Thymus (tissue), 14 donors: ENCODE results near the gene NEXN. TPM values are rescaled to one million over a fixed set of nuclear protein-coding genes. Genes with fewer than 3 reads are reported as not detected.

Experiments
- DNase-seq, 9 donors: peaks; one replicate each; pipeline ENCODE4 v3.0.0-alpha.2; 2013; ENCODE audit warnings: low spot score in 9 of 9, low read depth in 6 of 9, missing footprints in 1 of 9
- H3K27ac ChIP-seq, 2 donors: one replicate each; pipeline ENCODE4 v1.5.1; 2013; ENCODE audit warnings: control low read depth in 1 of 2, low read depth in 1 of 2, low read length in 1 of 2, mild to moderate bottlenecking in 1 of 2, moderate library complexity in 1 of 2
- H3K27me3 ChIP-seq, 2 donors: one replicate each; pipeline ENCODE4 v1.5.1; 2013; ENCODE audit warnings: low read length in 1 of 2; ENCODE audit not compliant: control insufficient read depth in 2 of 2, insufficient read depth in 1 of 2
- H3K36me3 ChIP-seq, 2 donors: one replicate each; pipeline ENCODE4 v1.5.1; 2013; ENCODE audit warnings: low read length in 1 of 2, mild to moderate bottlenecking in 1 of 2, moderate library complexity in 1 of 2; ENCODE audit not compliant: control insufficient read depth in 2 of 2, insufficient read depth in 2 of 2
- H3K4me1 ChIP-seq, 2 donors: one replicate each; pipeline ENCODE4 v1.5.1; 2013; ENCODE audit warnings: low read length in 2 of 2; ENCODE audit not compliant: control insufficient read depth in 2 of 2, insufficient read depth in 2 of 2
- H3K4me3 ChIP-seq, 2 donors: one replicate each; pipeline ENCODE4 v1.5.1; 2013; ENCODE audit warnings: low read length in 2 of 2, control low read depth in 1 of 2, mild to moderate bottlenecking in 1 of 2
- H3K9me3 ChIP-seq, 2 donors: one replicate each; pipeline ENCODE4 v1.5.1; 2013; ENCODE audit warnings: low read length in 1 of 2, mild to moderate bottlenecking in 1 of 2; ENCODE audit not compliant: control insufficient read depth in 2 of 2, insufficient read depth in 1 of 2
- WGBS: extraction: QIAGEN DNeasy Blood & Tissue Kit; methylation state at CpG from one replicate; pipeline ENCODE4 v1.1.7; 2013; 5-methylcytosine and 5-hydroxymethylcytosine counted together
- long read RNA-seq, 10 donors: transcript quantifications; one replicate each; lab custom pipeline, GENCODE V29; 2026
- polyA plus RNA-seq: library from polyadenylated mRNA; stranded (reverse); fragments of 200-250 nt; gene quantifications from one replicate; pipeline ENCODE4 v1.2.3, GENCODE V29; 2013
- total RNA-seq: library from RNA; stranded (reverse); fragments of 120-200 nt; gene quantifications from one replicate; pipeline ENCODE4 v1.2.4, GENCODE V29; 2013
- donor health status: healthy.

Gene NEXN
- total RNA-seq (0.52 TPM), polyA plus RNA-seq (11.6 TPM)
- long read RNA-seq, donor 1: 0 reads
- long read RNA-seq, donor 2, partial matches to known transcripts: 68 of 69 reads
- long read RNA-seq, donor 2, other reads (novel, unspliced or antisense): 0 of 69 reads
- long read RNA-seq, donor 3, partial matches to known transcripts: 120 of 169 reads
- long read RNA-seq, donor 3, other reads (novel, unspliced or antisense): 48 of 169 reads
- long read RNA-seq, donor 4, partial matches to known transcripts: 5 of 6 reads
- long read RNA-seq, donor 4, other reads (novel, unspliced or antisense): 0 of 6 reads
- long read RNA-seq, donor 5, partial matches to known transcripts: 508 of 563 reads
- long read RNA-seq, donor 5, other reads (novel, unspliced or antisense): 52 of 563 reads
- long read RNA-seq, donor 6: 0 reads
- long read RNA-seq, donor 7, partial matches to known transcripts: 0 of 2 reads
- long read RNA-seq, donor 7, other reads (novel, unspliced or antisense): 0 of 2 reads
- long read RNA-seq, donor 8: 0 reads
- long read RNA-seq, donor 9, partial matches to known transcripts: 85 of 85 reads
- long read RNA-seq, donor 9, other reads (novel, unspliced or antisense): 0 of 85 reads
- long read RNA-seq, donor 10, partial matches to known transcripts: 0 of 1 reads
- long read RNA-seq, donor 10, other reads (novel, unspliced or antisense): 0 of 1 reads

- Histone ChIP-seq H3K4me1 (peaks cover 4 to 6% of the 10 kb centered on the region in 2 donors), H3K27me3 (peaks cover 12 to 20% of the 10 kb centered on the region in 2 donors), H3K36me3 (no peaks in the 10 kb centered on the region), H3K9me3 (no peaks in the 10 kb centered on the region), H3K27ac (no peak within 1 kb of the TSS), H3K4me3 (peak within 1 kb of the TSS; percentile 43 to 45)
- DNase-seq: peak in 3 of 9 donors; percentile 4 to 31 (median 4)
- WGBS: 9% methylated on average over 36 of the region's 36 CpGs
Measured at GRCh38 chr1:77888081-77888780, at the start of gene NEXN. Gene NEXN (plus strand): TSS chr1:77888624. CDS start chr1:77916107, 27,483 bp downstream.

GRCh38 chr1:77841574-77841973 is 46.9 kb upstream of the NEXN start:
- Histone ChIP-seq H3K27ac (no peak overlapping the region), H3K4me3 (no peak overlapping the region), H3K27me3 (no peaks in the 10 kb centered on the region), H3K4me1 (no peaks in the 10 kb centered on the region), H3K9me3 (no peaks in the 10 kb centered on the region), H3K36me3 (peaks cover 0 to 2% of the 10 kb centered on the region in 2 donors)
- WGBS: 96% methylated on average over 1 of the region's 1 CpG
- no peak for DNase-seq

GRCh38 chr1:77845951-77846350 is 42.5 kb upstream of the NEXN start:
- Histone ChIP-seq H3K4me3 (no peak overlapping the region), H3K27me3 (no peaks in the 10 kb centered on the region), H3K36me3 (peaks cover 2 to 3% of the 10 kb centered on the region in 2 donors), H3K27ac (no peak overlapping the region), H3K4me1 (peaks cover 0 to 2% of the 10 kb centered on the region in 2 donors), H3K9me3 (no peaks in the 10 kb centered on the region)
- 97% methylated on average over 1 of the region's 1 CpG for WGBS
- no peak for DNase-seq

GRCh38 chr1:77846966-77847365 is 41.5 kb upstream of the NEXN start:
- no peak for DNase-seq
- peaks cover 0 to 2% of the 10 kb centered on the region in 2 donors for H3K4me1 ChIP-seq
- no peaks in the 10 kb centered on the region for H3K9me3 ChIP-seq
- H3K36me3 ChIP-seq: peaks cover 2 to 3% of the 10 kb centered on the region in 2 donors
- H3K27ac ChIP-seq: no peak overlapping the region
- H3K27me3 ChIP-seq: no peaks in the 10 kb centered on the region
- WGBS: 95% methylated on average over 3 of the region's 3 CpGs
- no peak overlapping the region for H3K4me3 ChIP-seq

- H3K4me3 ChIP-seq: no peak overlapping the region
- 53% methylated on average over 9 of the region's 9 CpGs for WGBS
- no peaks in the 10 kb centered on the region for H3K9me3 ChIP-seq
- no peak overlapping the region for H3K27ac ChIP-seq
- no peaks in the 10 kb centered on the region for H3K27me3 ChIP-seq
- peak in 3 of 9 donors; percentile 0 to 38 (median 9) for DNase-seq
- H3K36me3 ChIP-seq: peaks cover 2 to 3% of the 10 kb centered on the region in 2 donors
- peaks cover 0 to 2% of the 10 kb centered on the region in 2 donors for H3K4me1 ChIP-seq
Measured at GRCh38 chr1:77847621-77848080, 40.8 kb upstream of the NEXN start.

GRCh38 chr1:77850082-77850481 is 38.3 kb upstream of the NEXN start:
- no peaks in the 10 kb centered on the region for H3K27me3 ChIP-seq
- H3K36me3 ChIP-seq: peaks cover 0 to 3% of the 10 kb centered on the region in 2 donors
- whole genome bisulfite sequencing: 97% methylated on average over 1 of the region's 1 CpG
- H3K4me3 ChIP-seq: no peak overlapping the region
- peaks cover 0 to 2% of the 10 kb centered on the region in 2 donors for H3K4me1 ChIP-seq
- no peaks in the 10 kb centered on the region for H3K9me3 ChIP-seq
- no peak overlapping the region for H3K27ac ChIP-seq
- no peak for DNase-seq

- Histone ChIP-seq H3K4me3 (no peak overlapping the region), H3K27ac (no peak overlapping the region), H3K9me3 (no peaks in the 10 kb centered on the region), H3K36me3 (peaks cover 0 to 2% of the 10 kb centered on the region in 2 donors), H3K4me1 (no peaks in the 10 kb centered on the region), H3K27me3 (no peaks in the 10 kb centered on the region)
- 98% methylated on average over 4 of the region's 4 CpGs for WGBS
- DNase-seq: no peak
Measured at GRCh38 chr1:77857552-77857951, 30.9 kb upstream of the NEXN start.

- DNase-seq: no peak
- Histone ChIP-seq H3K36me3 (peaks cover 0 to 2% of the 10 kb centered on the region in 2 donors), H3K9me3 (no peaks in the 10 kb centered on the region), H3K27me3 (no peaks in the 10 kb centered on the region), H3K4me1 (no peaks in the 10 kb centered on the region), H3K27ac (no peak overlapping the region), H3K4me3 (no peak overlapping the region)
- 98% methylated on average over 3 of the region's 3 CpGs for WGBS
Measured at GRCh38 chr1:77858725-77859124, 29.7 kb upstream of the NEXN start.
